PFSK-1 (cell line): ENCODE measurements around the gene ALS2CL.

Experiments
- FOXP2 ChIP-seq: optimal IDR thresholded peaks from 2 replicates; pipeline ENCODE3; 2011; ENCODE audit warnings: borderline replicate concordance, control low read depth, inconsistent platforms; ENCODE audit not compliant: insufficient read depth; ENCODE audit errors: extremely low read length, extremely low read depth
- POLR2AphosphoS5 ChIP-seq: IDR thresholded peaks from 2 replicates; pipeline ENCODE4 v1.6.1; 2012; ENCODE audit warnings: low read depth, mild to moderate bottlenecking, control low read depth, low read length, moderate library complexity
- REST ChIP-seq, 2 experiments: IDR thresholded peaks; 2 replicates each; pipeline versions ENCODE4 v1.6.1 to v1.8.0; 2011 to 2012; ENCODE audit warnings: low read depth in 2 of 2, low read length in 2 of 2, control low read depth in 1 of 2, inconsistent platforms in 1 of 2, mild to moderate bottlenecking in 1 of 2, moderate library complexity in 1 of 2; ENCODE audit not compliant: insufficient read depth in 1 of 2
- SIN3A ChIP-seq: IDR thresholded peaks from 2 replicates; pipeline ENCODE4 v1.6.1; 2012; ENCODE audit warnings: mild to moderate bottlenecking, low read length, moderate library complexity, borderline replicate concordance; ENCODE audit not compliant: insufficient read depth
- TAF1 ChIP-seq: IDR thresholded peaks from 2 replicates; pipeline ENCODE4 v1.6.1; 2012; ENCODE audit warnings: low read length, control low read depth, borderline replicate concordance; ENCODE audit not compliant: insufficient read depth

ALS2CL gene

GRCh38 chr3:46706771-46707582, 13.5 kb upstream of the ALS2CL start:
- TF ChIP-seq POLR2AphosphoS5: no peak
- TF ChIP-seq FOXP2: no peak
- no peak for TF ChIP-seq TAF1
- no peak for TF ChIP-seq SIN3A
- TF ChIP-seq REST (IDR thresholded peaks at IDR 0.05; ENCODE audit: insufficient read depth in 1 of 2, low read depth in 2 of 2, low read length in 2 of 2): no peak

GRCh38 chr3:46705751-46706552, 12.5 kb upstream of the ALS2CL start:
- TF ChIP-seq SIN3A (no peak), TAF1 (no peak), POLR2AphosphoS5 (no peak), FOXP2 (no peak), REST (IDR thresholded peaks at IDR 0.05; ENCODE audit: insufficient read depth in 1 of 2, low read depth in 2 of 2, low read length in 2 of 2) (no peak; a peak in 1 of 4 replicates)

GRCh38 chr3:46705022-46705530, 11.6 kb upstream of the ALS2CL start:
- TF ChIP-seq POLR2AphosphoS5: no peak
- peak; percentile 82 to 92 for TF ChIP-seq REST (IDR thresholded peaks at IDR 0.05; ENCODE audit: insufficient read depth in 1 of 2, low read depth in 2 of 2, low read length in 2 of 2)
- TF ChIP-seq FOXP2: no peak

- TF ChIP-seq FOXP2 (no peak), POLR2AphosphoS5 (no peak), REST (IDR thresholded peaks at IDR 0.05; ENCODE audit: insufficient read depth in 1 of 2, low read depth in 2 of 2, low read length in 2 of 2) (no peak), TAF1 (no peak), SIN3A (no peak)
Observed at GRCh38 chr3:46703013-46703520, 9.6 kb upstream of the ALS2CL start.
